Middle frontal gyrus (tissue), 1 donor: Measurements from ENCODE around the gene SERPINE3.

Experiments used
- DNase-seq: peaks from one replicate; pipeline ENCODE4 v3.0.0-alpha.2; 2015; ENCODE audit warnings: low spot score; ENCODE audit errors: extremely low spot score

The SERPINE3 gene

DNA sequence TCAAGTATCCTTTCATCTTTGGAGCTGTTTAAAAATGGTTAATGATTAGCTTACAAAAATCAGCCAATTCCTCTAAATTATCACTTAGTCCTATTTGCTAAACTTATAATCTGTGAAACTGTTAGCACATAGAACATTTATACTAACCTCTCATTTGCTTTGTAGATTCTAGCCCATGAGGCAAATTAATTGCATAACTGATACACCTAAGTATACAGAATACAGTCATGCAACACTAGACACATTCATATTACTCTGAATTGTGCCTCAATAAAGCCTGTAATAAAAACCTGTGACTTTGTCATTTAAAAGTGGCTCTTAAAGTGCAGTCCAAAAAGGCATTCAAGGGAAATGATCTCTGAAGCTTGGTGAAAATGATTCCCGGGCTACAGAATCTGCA, 21.0 kb downstream of the SERPINE3 start:
- no peak for DNase-seq

DNA sequence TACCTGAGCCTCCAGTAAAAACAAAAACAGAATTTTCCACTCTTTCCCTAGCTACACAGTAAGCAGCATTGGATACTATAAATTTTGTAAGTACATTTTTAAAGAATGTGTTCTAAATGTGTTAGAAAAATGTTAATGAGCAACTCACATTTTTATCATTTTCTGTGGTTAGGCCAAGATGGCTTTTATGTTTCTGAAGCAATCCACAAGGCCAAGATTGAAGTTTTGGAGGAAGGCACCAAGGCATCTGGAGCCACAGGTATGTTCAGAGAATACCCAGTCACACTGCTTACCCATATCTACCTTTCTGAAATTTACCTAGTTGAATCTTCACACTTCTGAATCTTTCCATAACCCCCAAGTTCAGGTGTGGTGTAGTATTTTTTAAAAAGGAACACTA, 21.6 kb downstream of the SERPINE3 start:
- no peak for DNase-seq

DNA sequence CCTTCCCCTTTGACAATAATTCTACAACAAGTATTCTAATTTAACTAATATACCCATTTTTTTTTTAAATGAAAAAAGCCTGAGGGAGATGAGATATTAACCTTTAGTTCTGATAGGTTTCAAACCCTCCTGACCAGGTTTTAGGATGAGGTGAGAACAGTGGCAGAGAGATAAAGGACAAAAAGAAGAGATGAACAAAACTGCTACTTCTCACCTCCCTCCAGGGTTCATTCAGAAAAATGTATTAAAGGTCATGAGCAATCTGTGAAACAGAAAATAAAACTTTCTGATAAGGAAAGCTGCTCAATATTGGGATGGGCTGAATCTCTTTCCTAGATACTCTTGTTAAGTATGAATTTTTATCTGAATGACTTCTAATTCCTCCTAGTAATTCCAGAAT, 24.1 kb downstream of the SERPINE3 start:
- DNase-seq, result no peak

DNA sequence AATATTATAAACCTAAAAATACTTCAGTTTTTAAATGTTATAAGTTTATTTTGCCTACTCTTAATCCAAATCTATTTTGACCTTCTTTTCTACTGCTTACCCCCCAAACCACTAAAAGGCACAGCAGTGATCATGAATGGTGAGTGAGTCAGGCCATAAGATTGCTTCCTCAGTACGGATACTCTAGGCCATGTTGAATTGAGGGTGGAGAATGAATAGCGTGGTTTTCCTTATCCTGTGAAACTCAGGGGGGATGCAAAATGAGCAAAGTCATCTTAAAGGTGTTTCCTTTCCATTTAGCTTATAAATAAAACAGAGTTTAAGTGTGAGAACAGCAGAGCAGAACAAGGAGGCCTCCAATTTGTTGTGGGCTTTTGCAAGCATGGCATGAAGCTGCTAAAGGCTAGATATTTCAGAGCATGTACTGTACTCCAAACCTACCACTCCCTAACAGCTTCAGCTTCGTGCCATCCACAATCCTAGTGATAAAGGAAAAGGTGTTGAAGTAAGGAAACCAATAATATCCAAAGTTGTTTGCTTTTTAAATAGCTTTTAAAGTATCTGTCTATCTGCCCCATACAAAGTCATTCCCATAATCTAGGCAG, 25.0 kb downstream of the SERPINE3 start:
- no peak for DNase-seq

DNA sequence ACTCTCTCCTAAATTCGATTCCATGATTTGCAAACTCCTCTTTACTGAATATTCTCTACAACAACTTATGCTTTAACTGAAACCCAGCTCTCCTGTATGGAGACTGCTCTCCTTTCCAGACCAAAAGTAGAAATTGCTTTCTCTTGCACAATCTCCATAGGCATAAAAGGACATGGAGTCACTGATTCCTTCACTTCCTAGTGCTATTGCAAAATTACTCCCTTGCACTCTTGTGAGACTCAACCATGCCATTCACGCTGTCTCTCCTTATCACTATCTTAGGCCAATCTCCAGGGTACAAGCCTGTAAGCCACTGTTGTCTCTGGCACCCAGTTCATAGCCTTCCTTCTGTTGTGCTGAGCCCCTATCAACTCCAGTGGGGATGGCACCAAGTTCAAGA, 30.6 kb downstream of the SERPINE3 start:
- no peak for DNase-seq

DNA sequence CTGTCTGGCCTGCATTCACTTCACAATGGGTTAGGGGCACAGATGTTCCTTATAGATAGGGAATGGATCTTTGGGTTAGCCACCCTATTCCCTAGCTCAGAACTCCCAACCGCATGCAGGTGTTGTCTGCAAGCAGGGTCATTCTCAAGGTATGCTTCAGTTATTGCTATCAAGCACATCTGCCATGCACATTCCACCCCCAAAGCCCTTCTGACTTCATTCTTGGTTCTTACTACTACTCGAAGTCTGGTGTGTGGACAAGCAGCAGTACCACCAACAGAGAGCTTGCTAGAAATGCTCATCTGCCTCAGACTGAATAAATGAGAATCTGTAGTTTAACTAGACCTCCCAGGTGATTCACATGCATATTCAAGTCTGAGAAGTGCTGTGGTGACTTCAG, 31.3 kb downstream of the SERPINE3 start:
- DNase-seq, result no peak

DNA sequence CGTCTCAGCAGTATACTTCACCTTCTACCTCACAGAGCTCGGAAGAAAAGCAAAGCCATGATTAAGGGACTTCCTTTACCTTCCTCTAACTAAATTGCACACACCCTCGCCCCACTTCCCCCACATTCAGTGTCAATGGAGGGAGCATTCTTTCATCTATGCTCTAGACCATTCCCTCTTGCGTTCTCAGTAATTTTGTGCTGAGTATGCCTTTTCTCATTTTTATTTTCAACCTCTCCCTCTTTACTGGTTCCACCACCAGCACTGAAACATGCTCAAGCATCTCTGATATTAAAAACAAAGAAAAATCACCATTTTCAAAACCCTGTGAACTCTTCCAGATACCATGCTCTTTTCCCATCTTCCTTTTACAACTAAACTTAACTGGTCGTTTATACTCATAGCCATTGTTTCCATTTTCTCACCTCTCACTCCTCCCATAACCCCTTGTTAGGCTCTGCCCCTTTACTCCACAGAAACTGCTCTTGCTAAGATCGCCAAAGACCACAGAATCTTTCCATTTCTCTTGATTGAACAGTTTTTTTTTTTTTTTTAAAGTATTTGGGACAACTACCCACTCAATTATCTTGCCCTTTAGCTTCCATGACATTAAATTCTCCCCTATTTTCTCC, 32.4 kb downstream of the SERPINE3 start:
- no peak for DNase-seq

DNA sequence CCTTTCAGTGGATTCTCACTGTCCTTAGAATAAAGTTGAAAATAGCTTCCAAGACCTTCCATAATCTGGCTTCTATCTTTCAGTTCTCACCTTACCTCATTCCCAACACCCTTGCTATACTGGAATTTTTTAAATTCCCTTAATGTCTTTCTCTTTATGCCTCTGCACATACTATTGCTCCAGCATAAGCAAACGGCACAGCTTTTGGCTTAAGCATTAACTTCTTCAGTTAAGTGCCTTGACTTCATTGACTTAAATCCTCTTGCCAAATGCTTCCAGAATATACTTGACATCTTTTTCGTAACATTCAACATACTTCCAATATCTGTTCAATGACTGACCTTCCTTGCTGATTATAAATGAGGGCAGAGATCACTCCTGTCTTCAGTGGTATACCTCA, 34.0 kb downstream of the SERPINE3 start:
- DNase-seq, result no peak

DNA sequence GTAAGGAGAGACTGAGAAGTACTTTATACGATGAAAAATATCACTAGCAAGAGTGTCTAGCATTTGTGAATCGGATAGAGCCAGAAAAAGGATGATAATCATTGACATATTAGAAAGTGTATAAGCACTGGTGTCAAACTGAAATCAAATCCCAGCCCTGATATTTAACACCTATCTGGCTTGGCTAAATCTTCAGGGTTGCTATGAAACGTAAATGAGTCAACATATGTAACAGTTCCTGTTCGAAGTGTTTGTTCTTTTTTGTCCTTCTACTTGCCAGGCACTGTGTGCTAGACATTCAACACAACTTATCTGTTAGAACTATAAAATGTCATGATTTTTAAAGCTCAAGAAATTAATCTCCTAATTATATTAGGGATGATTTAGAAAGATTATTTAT, 40.8 kb downstream of the SERPINE3 start:
- DNase-seq, result no peak

DNA sequence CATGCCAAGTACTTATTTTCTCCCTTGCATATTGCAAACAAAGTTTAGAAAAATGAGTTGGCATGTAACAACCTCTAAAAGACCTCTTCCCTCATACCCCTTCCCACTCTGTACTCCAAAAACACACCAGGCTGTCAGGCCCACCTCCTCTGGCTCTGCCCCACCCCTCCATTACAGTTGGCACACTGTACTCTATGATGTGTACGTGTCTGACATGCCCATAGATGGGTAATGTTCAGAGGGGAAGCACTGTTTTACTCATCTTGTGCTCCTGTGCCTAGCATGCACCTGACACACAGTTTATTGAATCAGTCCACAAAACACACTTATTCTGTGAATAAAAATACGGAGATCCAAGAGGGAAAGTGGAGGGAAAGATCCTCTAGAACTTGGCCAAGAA, 45.6 kb downstream of the SERPINE3 start:
- DNase-seq, result no peak

DNA sequence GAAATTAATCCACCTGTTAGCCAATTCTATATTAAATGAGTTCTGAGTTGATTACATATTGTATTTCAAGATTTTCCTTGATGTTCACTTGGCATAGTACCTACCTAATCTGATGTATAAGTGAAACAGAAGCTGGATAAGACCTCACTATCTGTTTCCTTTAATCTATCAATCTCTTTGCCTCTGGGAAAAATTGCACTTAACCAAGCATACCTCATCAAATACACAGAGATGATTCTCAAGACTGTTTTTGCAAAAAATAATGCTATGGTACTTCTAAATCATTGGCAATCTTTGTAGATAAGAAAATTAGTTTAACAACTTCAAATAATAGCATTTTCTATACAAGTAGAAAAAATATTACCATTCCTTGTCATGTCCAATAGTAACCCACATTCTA, 55.2 kb downstream of the SERPINE3 start:
- no peak for DNase-seq

DNA sequence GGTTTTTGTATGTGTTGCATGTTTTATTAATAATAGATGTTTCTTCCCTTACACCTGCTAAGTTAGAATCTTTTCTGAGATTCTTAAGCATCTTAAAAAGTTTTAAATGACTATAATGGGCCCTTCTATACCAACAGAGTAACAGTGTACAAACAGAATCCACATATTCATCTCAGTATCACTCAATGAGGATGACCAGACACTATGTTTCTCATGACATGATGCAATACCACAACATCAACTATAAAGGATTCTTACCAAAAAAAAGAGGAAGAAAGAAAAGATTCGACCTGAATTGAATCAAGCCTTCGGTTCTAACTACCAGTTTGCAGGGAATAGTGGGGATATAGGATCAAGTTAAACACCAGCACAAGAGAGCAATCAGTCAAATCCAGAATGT, 56.9 kb downstream of the SERPINE3 start:
- no peak for DNase-seq

DNA sequence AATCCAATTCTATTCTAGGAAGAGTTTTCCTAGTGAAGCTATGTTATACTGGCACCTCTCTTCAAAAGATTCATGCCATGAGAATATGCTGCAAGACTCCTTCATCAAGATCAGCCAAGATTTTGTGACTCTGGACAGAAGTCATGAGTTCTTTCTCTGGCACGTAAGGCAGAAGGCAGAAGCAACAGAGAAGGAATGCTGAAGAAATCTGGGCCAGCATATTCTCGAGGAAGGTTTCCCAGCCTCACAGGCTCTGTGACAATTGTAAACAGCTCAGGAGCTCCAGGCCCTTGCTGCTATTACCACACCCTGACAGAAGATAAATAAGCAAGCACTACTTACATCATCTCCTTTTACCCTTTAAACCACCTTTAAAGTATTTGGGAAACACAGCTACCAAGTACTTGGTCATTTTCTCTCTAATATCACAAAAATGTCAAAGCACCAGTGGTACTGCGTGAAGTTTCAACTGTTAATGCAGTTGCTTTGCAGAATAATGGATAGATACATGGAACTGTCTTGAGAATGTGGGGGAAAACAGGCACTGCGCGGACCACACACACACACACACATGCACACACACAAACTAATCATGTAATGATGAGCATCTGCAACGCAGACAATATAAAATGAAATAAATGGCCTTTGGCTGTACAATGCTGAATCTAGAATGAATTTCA, 57.9 kb downstream of the SERPINE3 start:
- no peak for DNase-seq

DNA sequence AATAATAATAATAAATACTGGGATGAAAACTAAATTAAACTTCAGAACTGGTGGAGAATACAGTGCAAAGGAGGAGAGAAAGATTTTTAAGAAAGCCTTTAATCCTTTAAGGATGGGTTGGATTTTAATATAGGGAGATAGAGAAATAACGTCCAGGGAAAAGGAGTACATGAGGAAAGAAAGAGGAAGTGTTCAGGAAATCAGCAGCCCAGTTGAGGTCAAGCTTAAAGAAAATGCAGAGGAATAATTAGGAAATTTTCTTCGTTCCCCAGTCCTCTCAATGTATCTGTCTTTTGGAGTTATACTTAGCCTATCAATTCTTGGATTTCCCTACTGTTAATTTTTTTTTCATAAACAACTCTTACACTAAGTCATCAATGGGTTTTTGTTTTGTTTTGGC, 65.7 kb downstream of the SERPINE3 start:
- no peak for DNase-seq

DNA sequence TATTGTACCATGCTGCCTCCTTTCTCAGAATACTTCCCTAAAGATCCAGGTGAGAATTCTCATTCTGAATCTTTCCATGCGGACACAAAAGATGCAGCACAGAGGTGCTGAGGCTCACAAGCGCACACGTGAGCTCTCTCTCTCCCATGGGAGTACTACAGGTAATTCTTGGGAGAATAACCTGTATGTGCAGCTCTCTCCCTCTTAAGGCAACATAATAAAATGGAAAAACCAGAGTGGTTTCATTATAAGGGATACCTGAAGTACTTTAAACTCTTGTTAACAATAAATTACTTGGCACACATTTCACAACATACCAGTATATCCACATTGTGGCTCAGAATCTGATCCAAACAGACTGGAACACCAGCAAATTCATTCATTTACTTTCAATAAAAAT, 72.9 kb downstream of the SERPINE3 start:
- no peak for DNase-seq
